Psoas muscle (tissue), 8 donors: ENCODE measurements around the gene SLC37A1. TPM values are rescaled to one million over a fixed set of nuclear protein-coding genes. Genes with fewer than 3 reads are reported as not detected.

Source experiments
- ATAC-seq, 4 donors: fragments of 200-7000 bp; cut with Tn5 transposase; one replicate each; pipeline ENCODE4 v1.9.1; 2020; ENCODE audit warnings: moderate library complexity in 3 of 4, mild to moderate bottlenecking in 2 of 4
- DNase-seq, 2 donors: peaks; one replicate each; pipeline ENCODE4 v3.0.0-alpha.2; 2020
- H3K27ac ChIP-seq: fragments of 200-600 bp; one replicate; pipeline ENCODE4 v1.8.0; 2022
- H3K27me3 ChIP-seq, 3 donors: fragments of 200-600 bp in 1 of 3; one replicate each; pipeline versions ENCODE4 v1.6.1 to v1.8.0; 2013 to 2022; ENCODE audit warnings: low read length in 2 of 3, mild to moderate bottlenecking in 2 of 3, moderate library complexity in 1 of 3; ENCODE audit not compliant: insufficient read depth in 3 of 3
- H3K36me3 ChIP-seq, 2 donors: fragments of 200-600 bp in 1 of 2; one replicate each; pipeline versions ENCODE4 v1.6.1 to v1.8.0; 2013 to 2022; ENCODE audit warnings: low read depth in 1 of 2, mild to moderate bottlenecking in 1 of 2, moderate library complexity in 1 of 2; ENCODE audit not compliant: insufficient read depth in 1 of 2
- H3K4me1 ChIP-seq: fragments of 200-600 bp; one replicate; pipeline ENCODE4 v1.8.0; 2022
- H3K4me3 ChIP-seq: fragments of 200-600 bp; one replicate; pipeline ENCODE4 v1.8.0; 2022; ENCODE audit warnings: mild to moderate bottlenecking
- H3K9me3 ChIP-seq: fragments of 200-600 bp; one replicate; pipeline ENCODE4 v1.8.0; 2022
- WGBS, 3 donors: extraction: QIAGEN DNeasy Blood & Tissue Kit; methylation state at CpG; one replicate each; pipeline versions ENCODE4 v1.1.6 to v1.1.7; 2013; 5-methylcytosine and 5-hydroxymethylcytosine counted together
- intact Hi-C, 2 donors: fragments of 100-400 bp; cut with DNase I; formaldehyde crosslinking; loops; one replicate each; pipeline versions ENCODE4 v1.11.0 to v1.14.2; 2022
- polyA plus RNA-seq, 3 donors: library from polyadenylated mRNA; stranded (reverse); fragments of 200-250 nt; gene quantifications; one replicate each; pipeline ENCODE4 v1.2.3, GENCODE V29; 2013
- total RNA-seq, 4 donors: library from RNA; stranded (reverse); fragmentation: NEBNext Ultra II Directional in 2 of 4; extraction: Animal tissue kit (Norgen Biotek cat#: 25700) in 2 of 4; gene quantifications; one replicate each; pipeline versions ENCODE4 v1.2.1 to v1.2.4, GENCODE V29; 2021 to 2023
- TF ChIP-seq, protein P1 (sequence below): fragments of 200-600 bp; IDR thresholded peaks from one replicate; pipeline ENCODE4 v1.8.0; 2022; ENCODE audit warnings: antibody characterized with exemption
- donor health status: healthy with polysubstance abuse.
- donor health status: DM: no; HTN: no; CAD: no; lungs with moderate emphysema.
- donor health status: Bipolar disorder and iron deficiency.
- donor health status: healthy.
- donor health status: DM: yes; HTN: yes; CAD: no.
- donor health status: DM: no; HTN: no; CAD: no.
- donor health status: DM: no; HTN: no; CAD: no.
- donor health status: DM: yes; HTN: yes; CAD: no.

Gene SLC37A1
- total and polyA plus RNA-seq, 7 donors = 1.6 to 18.9 (median 8.0) TPM

DNA sequence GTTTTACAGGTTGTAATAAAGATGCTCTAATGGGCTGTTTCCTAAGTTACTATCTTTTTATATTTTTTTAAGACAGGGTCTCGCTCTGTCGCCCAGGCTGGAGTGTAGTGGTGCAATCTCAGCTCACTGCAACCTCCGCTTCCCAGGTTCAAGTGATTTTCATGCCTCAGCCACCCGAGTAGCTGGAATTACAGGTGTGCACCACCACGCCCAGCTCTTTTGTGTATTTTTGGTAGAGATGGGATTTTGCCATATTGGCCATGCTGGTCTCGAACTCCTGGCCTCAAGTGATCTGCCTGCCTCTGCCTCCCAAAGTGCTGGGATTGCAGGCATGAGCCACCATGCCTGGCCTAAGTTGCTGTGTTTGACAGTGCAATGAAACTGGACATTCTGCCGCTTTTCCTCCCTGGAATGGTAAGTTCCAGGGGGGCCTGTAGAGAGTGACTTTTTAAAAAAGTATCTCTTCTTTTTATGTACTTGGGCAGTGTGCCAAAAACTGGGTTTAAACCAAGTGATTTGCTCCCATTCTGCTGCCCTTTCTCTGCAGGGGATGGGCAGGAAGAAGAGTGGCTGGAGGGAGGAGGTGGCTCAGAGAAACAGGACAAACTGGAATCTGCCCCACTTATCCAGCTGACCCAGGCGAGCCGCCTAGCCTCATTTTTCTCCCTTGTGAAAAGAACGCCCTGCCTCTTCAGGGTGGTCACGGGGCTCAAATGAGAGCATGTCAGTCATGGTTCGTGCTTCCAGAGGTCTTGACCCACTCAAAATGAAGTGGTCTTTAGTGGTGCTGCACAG is 2.3 kb downstream of the SLC37A1 start:
- Histone ChIP-seq H3K4me3 (no peak overlapping the region), H3K9me3 (no peaks in the 10 kb centered on the region), H3K27ac (no peak overlapping the region), H3K27me3 (no peaks in the 10 kb centered on the region), H3K4me1 (peaks cover 12% of the 10 kb centered on the region), H3K36me3 (peaks cover 6 to 35% of the 10 kb centered on the region in 2 donors)
- TF ChIP-seq, protein P1, sequence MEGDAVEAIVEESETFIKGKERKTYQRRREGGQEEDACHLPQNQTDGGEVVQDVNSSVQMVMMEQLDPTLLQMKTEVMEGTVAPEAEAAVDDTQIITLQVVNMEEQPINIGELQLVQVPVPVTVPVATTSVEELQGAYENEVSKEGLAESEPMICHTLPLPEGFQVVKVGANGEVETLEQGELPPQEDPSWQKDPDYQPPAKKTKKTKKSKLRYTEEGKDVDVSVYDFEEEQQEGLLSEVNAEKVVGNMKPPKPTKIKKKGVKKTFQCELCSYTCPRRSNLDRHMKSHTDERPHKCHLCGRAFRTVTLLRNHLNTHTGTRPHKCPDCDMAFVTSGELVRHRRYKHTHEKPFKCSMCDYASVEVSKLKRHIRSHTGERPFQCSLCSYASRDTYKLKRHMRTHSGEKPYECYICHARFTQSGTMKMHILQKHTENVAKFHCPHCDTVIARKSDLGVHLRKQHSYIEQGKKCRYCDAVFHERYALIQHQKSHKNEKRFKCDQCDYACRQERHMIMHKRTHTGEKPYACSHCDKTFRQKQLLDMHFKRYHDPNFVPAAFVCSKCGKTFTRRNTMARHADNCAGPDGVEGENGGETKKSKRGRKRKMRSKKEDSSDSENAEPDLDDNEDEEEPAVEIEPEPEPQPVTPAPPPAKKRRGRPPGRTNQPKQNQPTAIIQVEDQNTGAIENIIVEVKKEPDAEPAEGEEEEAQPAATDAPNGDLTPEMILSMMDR = no peak
- no peak for DNase-seq
- no peak for ATAC-seq
- WGBS, 3 donors = 90 to 94% (median 92%) methylated on average over 12 of the region's 12 CpGs
- intact Hi-C loops = no loop called here

DNA sequence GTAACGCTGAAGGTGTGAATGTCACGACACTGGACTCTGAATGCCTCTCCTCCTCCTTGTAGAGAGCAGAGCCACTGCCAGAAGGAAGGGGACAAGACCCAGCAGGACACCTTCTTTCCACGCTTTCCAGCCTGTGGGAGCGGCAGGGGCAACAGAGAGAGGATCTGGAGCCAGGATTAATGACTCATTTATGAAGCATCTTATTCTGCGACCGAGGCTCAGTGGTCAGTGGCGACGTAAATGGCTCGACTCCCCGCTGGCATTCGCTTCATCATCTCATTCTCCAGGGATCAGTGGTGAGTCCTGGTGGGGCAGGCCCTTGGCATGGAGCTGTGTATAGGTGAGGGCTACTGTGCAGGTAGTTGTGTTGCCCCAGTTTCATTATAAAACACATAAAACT is 4.6 kb downstream of the SLC37A1 start:
- intact Hi-C loops = no loop called here
- ATAC-seq (peak; percentile 24 to 47 (median 38)), DNase-seq (no peak)
- TF ChIP-seq, protein P1 = no peak
- peaks cover 12% of the 10 kb centered on the region for H3K4me1 ChIP-seq
- no peaks in the 10 kb centered on the region for H3K9me3 ChIP-seq
- H3K27ac ChIP-seq = peak overlapping the region; percentile 9
- H3K36me3 ChIP-seq = peaks cover 6 to 47% of the 10 kb centered on the region in 2 donors
- H3K4me3 ChIP-seq = no peak overlapping the region
- no peaks in the 10 kb centered on the region for H3K27me3 ChIP-seq
- WGBS, 3 donors = 58 to 78% (median 58%) methylated on average over 11 of the region's 11 CpGs

DNA sequence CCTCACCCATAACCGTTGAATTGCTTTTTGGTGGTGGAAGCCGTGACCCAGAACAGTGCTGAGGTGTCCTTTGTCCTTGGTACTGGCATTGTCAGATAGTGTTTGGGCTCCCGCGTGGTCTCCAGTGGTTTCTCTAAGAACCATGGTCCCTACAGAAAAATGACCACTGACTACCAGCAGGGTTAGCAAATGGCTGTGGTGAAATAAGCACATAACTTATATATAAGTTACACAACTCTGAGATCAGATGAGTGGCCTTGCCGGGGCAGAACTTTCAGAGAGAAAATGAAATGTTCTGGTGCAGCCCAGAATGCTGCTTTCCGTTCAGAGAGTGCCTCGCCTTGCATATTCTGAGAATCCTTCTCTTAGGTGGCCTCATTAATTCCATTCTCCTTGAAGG is 5.0 kb downstream of the SLC37A1 start:
- intact Hi-C loops = no loop called here
- TF ChIP-seq, protein P1 = no peak
- ATAC-seq (no peak), DNase-seq (no peak)
- peaks cover 6 to 47% of the 10 kb centered on the region in 2 donors for H3K36me3 ChIP-seq
- H3K27me3 ChIP-seq = no peaks in the 10 kb centered on the region
- WGBS, 3 donors = 88 to 95% (median 89%) methylated on average over 7 of the region's 7 CpGs
- no peak overlapping the region for H3K4me3 ChIP-seq
- no peaks in the 10 kb centered on the region for H3K9me3 ChIP-seq
- peaks cover 12% of the 10 kb centered on the region for H3K4me1 ChIP-seq
- H3K27ac ChIP-seq = no peak overlapping the region

DNA sequence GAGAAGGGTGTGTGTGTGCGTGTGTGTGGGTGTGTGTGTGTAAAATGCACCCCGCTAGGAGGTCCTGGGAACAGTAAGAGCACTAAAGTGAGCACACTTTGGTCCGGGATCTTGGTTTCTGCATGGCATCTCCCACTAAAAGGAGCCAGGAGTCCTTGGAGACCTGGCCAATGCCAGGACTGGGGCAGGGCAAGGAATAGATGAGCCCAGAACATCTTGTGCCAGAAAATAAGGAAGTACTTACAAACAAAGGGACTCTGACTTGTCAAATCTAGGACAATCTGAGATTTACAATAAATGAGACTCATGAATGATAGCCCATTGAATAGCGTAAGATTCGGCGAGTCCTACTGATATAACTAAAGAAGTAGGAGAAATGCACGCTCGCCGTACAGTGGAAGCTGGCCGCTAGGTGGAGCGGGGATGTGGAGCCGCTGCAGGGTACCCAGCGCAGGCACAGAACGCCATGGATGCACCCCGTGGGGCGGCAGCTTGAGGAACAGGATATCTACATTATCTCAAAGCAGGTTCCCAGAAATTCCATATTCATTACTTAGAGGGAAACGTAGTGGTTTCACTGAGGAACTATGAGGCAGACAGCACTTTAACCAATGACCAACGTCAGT is 7.1 kb downstream of the SLC37A1 start:
- H3K4me1 ChIP-seq = peaks cover 19% of the 10 kb centered on the region
- no peak overlapping the region for H3K4me3 ChIP-seq
- H3K27me3 ChIP-seq = no peaks in the 10 kb centered on the region
- H3K36me3 ChIP-seq = peaks cover 6 to 47% of the 10 kb centered on the region in 2 donors
- ATAC-seq = no peak
- DNase-seq = no peak
- no peak overlapping the region for H3K27ac ChIP-seq
- TF ChIP-seq, protein P1 = no peak
- intact Hi-C loops = loop anchor here in 1 of 2 donors (10.0 kb wide), 1 partner anchor 286 kb away; no protein-coding TSS in a partner anchor
- WGBS, 3 donors = 84 to 90% (median 87%) methylated on average over 18 of the region's 18 CpGs
- no peaks in the 10 kb centered on the region for H3K9me3 ChIP-seq
